H9 (cell line): Measurements from ENCODE around the gene NHSL1. TPM values are rescaled to one million over a fixed set of nuclear protein-coding genes. Genes with fewer than 3 reads are reported as not detected.

Source experiments
- DNase-seq: peaks from one replicate; pipeline ENCODE4 v3.0.0-alpha.2; 2017
- H2AFZ ChIP-seq: one replicate; pipeline ENCODE4 v1.6.1; 2013; ENCODE audit warnings: mild to moderate bottlenecking, low read length, control low read depth, moderate library complexity
- H2AK5ac ChIP-seq: 2 replicates; pipeline ENCODE4 v1.6.1; 2013; ENCODE audit warnings: low read length, control low read depth, mixed read lengths; ENCODE audit not compliant: insufficient read length
- H2BK120ac ChIP-seq: one replicate; pipeline ENCODE4 v1.6.1; 2013; ENCODE audit warnings: low read depth, mild to moderate bottlenecking, low read length, control low read depth, inconsistent platforms; ENCODE audit not compliant: poor library complexity, severe bottlenecking
- H2BK12ac ChIP-seq: 2 replicates; pipeline ENCODE4 v1.6.1; 2013; ENCODE audit warnings: low read length, control low read depth, mixed read lengths, low read depth; ENCODE audit not compliant: insufficient read length
- H2BK15ac ChIP-seq: 2 replicates; pipeline ENCODE4 v1.6.1; 2013; ENCODE audit warnings: low read depth, low read length, control low read depth
- H2BK20ac ChIP-seq: one replicate; pipeline ENCODE4 v1.6.1; 2013; ENCODE audit warnings: low read depth, mild to moderate bottlenecking, low read length, control low read depth, inconsistent platforms; ENCODE audit not compliant: poor library complexity, severe bottlenecking
- H2BK5ac ChIP-seq: 2 replicates; pipeline ENCODE4 v1.6.1; 2013; ENCODE audit warnings: low read length, control low read depth, mixed read lengths; ENCODE audit not compliant: insufficient read length
- H3K14ac ChIP-seq: 2 replicates; pipeline ENCODE4 v1.6.1; 2013; ENCODE audit warnings: low read length, control low read depth; ENCODE audit not compliant: insufficient read depth
- H3K18ac ChIP-seq: 2 replicates; pipeline ENCODE4 v1.6.1; 2013; ENCODE audit warnings: low read depth, mild to moderate bottlenecking, mixed read lengths, low read length, control low read depth; ENCODE audit not compliant: insufficient read length
- H3K23ac ChIP-seq: 2 replicates; pipeline ENCODE4 v1.6.1; 2013; ENCODE audit warnings: low read length, control low read depth, mixed read lengths, low read depth; ENCODE audit not compliant: insufficient read length
- H3K23me2 ChIP-seq: 2 replicates; pipeline ENCODE4 v1.6.1; 2013; ENCODE audit warnings: low read depth, mild to moderate bottlenecking, mixed read lengths, low read length, control low read depth; ENCODE audit not compliant: insufficient read length, poor library complexity, severe bottlenecking
- H3K27ac ChIP-seq: 2 replicates; pipeline ENCODE4 v1.5.1; 2013; ENCODE audit warnings: low read length, control low read depth, mixed read lengths, low read depth; ENCODE audit not compliant: insufficient read length
- H3K27me3 ChIP-seq: 2 replicates; pipeline ENCODE4 v1.6.1; 2013; ENCODE audit warnings: low read length, control low read depth, inconsistent platforms; ENCODE audit not compliant: insufficient read depth
- H3K4ac ChIP-seq: 2 replicates; pipeline ENCODE4 v1.6.1; 2013; ENCODE audit warnings: low read depth, mild to moderate bottlenecking, control low read depth, inconsistent platforms, low read length, moderate library complexity
- H3K4me1 ChIP-seq: 2 replicates; pipeline ENCODE4 v1.6.1; 2013; ENCODE audit warnings: low read length, control low read depth, inconsistent platforms; ENCODE audit not compliant: insufficient read depth
- H3K4me2 ChIP-seq: 2 replicates; pipeline ENCODE4 v1.6.1; 2013; ENCODE audit warnings: low read length, control low read depth, mixed read lengths; ENCODE audit not compliant: insufficient read length, insufficient read depth
- H3K56ac ChIP-seq: 2 replicates; pipeline ENCODE4 v1.6.1; 2013; ENCODE audit warnings: low read depth, mild to moderate bottlenecking, mixed read lengths, low read length, control low read depth; ENCODE audit not compliant: insufficient read length
- H3K79me1 ChIP-seq: 2 replicates; pipeline ENCODE4 v1.6.1; 2013; ENCODE audit warnings: low read depth, mild to moderate bottlenecking, moderate library complexity, low read length, control low read depth, inconsistent platforms; ENCODE audit not compliant: insufficient read depth, poor library complexity, severe bottlenecking
- H3K79me2 ChIP-seq: 2 replicates; pipeline ENCODE4 v1.6.1; 2013; ENCODE audit warnings: low read length, control low read depth, inconsistent platforms; ENCODE audit not compliant: insufficient read depth
- H3K9ac ChIP-seq: 2 replicates; pipeline ENCODE4 v1.6.1; 2013; ENCODE audit warnings: low read length, control low read depth, mixed read lengths; ENCODE audit not compliant: insufficient read length; ENCODE audit errors: extremely low read depth
- H3K9me3 ChIP-seq: one replicate; pipeline ENCODE4 v1.6.1; 2013; ENCODE audit warnings: low read depth, low read length, inconsistent platforms; ENCODE audit not compliant: control insufficient read depth
- H3T11ph ChIP-seq: one replicate; pipeline ENCODE4 v1.6.1; 2013; ENCODE audit warnings: mild to moderate bottlenecking, low read length, control low read depth, inconsistent platforms
- H4K20me1 ChIP-seq: one replicate; pipeline ENCODE4 v1.6.1; 2013; ENCODE audit not compliant: control insufficient read depth, insufficient read length, insufficient read depth
- H4K5ac ChIP-seq: 2 replicates; pipeline ENCODE4 v1.6.1; 2013; ENCODE audit warnings: low read depth, mild to moderate bottlenecking, mixed read lengths, low read length, control low read depth; ENCODE audit not compliant: insufficient read length
- H4K8ac ChIP-seq: replicated peaks from 2 replicates; pipeline ENCODE4 v1.6.1; 2013; ENCODE audit warnings: low read length, control low read depth, mixed read lengths, low read depth; ENCODE audit not compliant: insufficient read length
- H4K91ac ChIP-seq: 2 replicates; pipeline ENCODE4 v1.6.1; 2013; ENCODE audit warnings: low read depth, mild to moderate bottlenecking, moderate library complexity, mixed read lengths, low read length, control low read depth; ENCODE audit not compliant: insufficient read length
- H3K27ac Mint-ChIP-seq, 3 experiments: 2 replicates in 2 of 3; 3 replicates in 1 of 3; pipeline ENCODE4 v1.8.0; 2020 to 2021; ENCODE audit warnings: mixed read lengths in 3 of 3, mild to moderate bottlenecking in 1 of 3, moderate library complexity in 1 of 3
- H3K27me3 Mint-ChIP-seq: 2 replicates; pipeline ENCODE4 v1.8.0; 2021; ENCODE audit warnings: low read depth, mild to moderate bottlenecking, moderate library complexity, mixed read lengths
- H3K36me3 Mint-ChIP-seq, 3 experiments: 2 replicates in 2 of 3; 3 replicates in 1 of 3; pipeline ENCODE4 v1.8.0; 2020 to 2021; ENCODE audit warnings: low read depth in 3 of 3, mixed read lengths in 3 of 3; ENCODE audit not compliant: insufficient read depth in 1 of 3
- H3K4me1 Mint-ChIP-seq, 2 experiments: 2 replicates each; pipeline ENCODE4 v1.8.0; 2020; ENCODE audit warnings: mixed read lengths in 2 of 2
- H3K4me3 Mint-ChIP-seq, 2 experiments: 2 replicates in 1 of 2; 3 replicates in 1 of 2; pipeline ENCODE4 v1.8.0; 2020 to 2021; ENCODE audit warnings: mild to moderate bottlenecking in 2 of 2, mixed read lengths in 2 of 2, moderate library complexity in 1 of 2
- H3K9me3 Mint-ChIP-seq, 2 experiments: 2 replicates in 1 of 2; 3 replicates in 1 of 2; pipeline ENCODE4 v1.8.0; 2020; ENCODE audit warnings: mild to moderate bottlenecking in 2 of 2, mixed read lengths in 2 of 2, moderate library complexity in 1 of 2
- WGBS: extraction: QIAGEN DNeasy Blood & Tissue Kit; methylation state at CpG from one replicate; pipeline ENCODE4 v1.1.7; 2013; ENCODE audit warnings: missing lambda C conversion rate, low lambda C conversion rate, mixed read lengths; ENCODE audit not compliant: insufficient read length; ENCODE audit errors: extremely low coverage; 5-methylcytosine and 5-hydroxymethylcytosine counted together
- total RNA-seq: library from RNA; stranded (reverse); gene quantifications from 2 replicates; pipeline ENCODE4 v1.2.1, GENCODE V29; 2021
- TF ChIP-seq, protein P1 (sequence below): fragments of 200-600 bp; sonication (generic); conservative IDR thresholded peaks from 3 replicates; pipeline ENCODE4 v1.8.0; 2021; ENCODE audit warnings: antibody characterized with exemption, mild to moderate bottlenecking

Gene NHSL1
- total RNA-seq, 1 experiment from 2014 or later: 28.7 TPM

GRCh38 chr6:138387577-138388368 is 111.5 kb downstream of the NHSL1 start:
- H4K8ac ChIP-seq: no peak overlapping the region
- H3K4me1 ChIP-seq: no peaks in the 10 kb centered on the region; the same call in 1 of the 2 replicates
- H3K9ac ChIP-seq: no peak overlapping the region
- H2AFZ ChIP-seq: no peak overlapping the region
- H3K18ac ChIP-seq: no peak overlapping the region
- no peak overlapping the region for H3K56ac ChIP-seq
- TF ChIP-seq, protein P1, sequence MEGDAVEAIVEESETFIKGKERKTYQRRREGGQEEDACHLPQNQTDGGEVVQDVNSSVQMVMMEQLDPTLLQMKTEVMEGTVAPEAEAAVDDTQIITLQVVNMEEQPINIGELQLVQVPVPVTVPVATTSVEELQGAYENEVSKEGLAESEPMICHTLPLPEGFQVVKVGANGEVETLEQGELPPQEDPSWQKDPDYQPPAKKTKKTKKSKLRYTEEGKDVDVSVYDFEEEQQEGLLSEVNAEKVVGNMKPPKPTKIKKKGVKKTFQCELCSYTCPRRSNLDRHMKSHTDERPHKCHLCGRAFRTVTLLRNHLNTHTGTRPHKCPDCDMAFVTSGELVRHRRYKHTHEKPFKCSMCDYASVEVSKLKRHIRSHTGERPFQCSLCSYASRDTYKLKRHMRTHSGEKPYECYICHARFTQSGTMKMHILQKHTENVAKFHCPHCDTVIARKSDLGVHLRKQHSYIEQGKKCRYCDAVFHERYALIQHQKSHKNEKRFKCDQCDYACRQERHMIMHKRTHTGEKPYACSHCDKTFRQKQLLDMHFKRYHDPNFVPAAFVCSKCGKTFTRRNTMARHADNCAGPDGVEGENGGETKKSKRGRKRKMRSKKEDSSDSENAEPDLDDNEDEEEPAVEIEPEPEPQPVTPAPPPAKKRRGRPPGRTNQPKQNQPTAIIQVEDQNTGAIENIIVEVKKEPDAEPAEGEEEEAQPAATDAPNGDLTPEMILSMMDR: no peak
- no peaks in the 10 kb centered on the region for H3K27me3 ChIP-seq
- H3T11ph ChIP-seq: no peak overlapping the region
- H2BK12ac ChIP-seq: no peak overlapping the region
- no peak overlapping the region for H2BK15ac ChIP-seq
- H3K4ac ChIP-seq: no peak overlapping the region
- no peaks in the 10 kb centered on the region for H4K20me1 ChIP-seq
- no peak overlapping the region for H4K5ac ChIP-seq
- H3K27ac ChIP-seq: no peak overlapping the region
- Mint-ChIP-seq H3K27ac (0 out of 7 replicates have a peak overlapping the region, but pooled peaks of 1 of the 3 experiments have one; percentile 60), H3K9me3 (no peaks in the 10 kb centered on the region), H3K4me3 (no peak overlapping the region), H3K27me3 (no peaks in the 10 kb centered on the region), H3K4me1 (peaks cover 22 to 24% of the 10 kb centered on the region in 2 experiments), H3K36me3 (no peaks in the 10 kb centered on the region)
- no peaks in the 10 kb centered on the region for H3K23me2 ChIP-seq
- no peaks in the 10 kb centered on the region for H3K9me3 ChIP-seq
- no peak overlapping the region for H2BK5ac ChIP-seq
- no peak overlapping the region for H2BK120ac ChIP-seq
- WGBS: no CpG with 5 or more reads among the region's 8 CpGs
- no peak overlapping the region for H4K91ac ChIP-seq
- H3K23ac ChIP-seq: no peak overlapping the region
- H2AK5ac ChIP-seq: no peak overlapping the region
- H3K79me2 ChIP-seq: no peaks in the 10 kb centered on the region
- no peaks in the 10 kb centered on the region for H3K79me1 ChIP-seq
- no peak overlapping the region for H2BK20ac ChIP-seq
- H3K14ac ChIP-seq: no peak overlapping the region
- H3K4me2 ChIP-seq: no peak overlapping the region
- no peak for DNase-seq
